HG03439 (cell line): ENCODE results near the gene EPOP.
A peak's percentile ranks its signal among the peaks of the same experiment; 100 is the strongest.

ENCODE experiments used
- ATAC-seq: cut with Tn5 transposase; IDR thresholded peaks from one replicate; pipeline ENCODE4 v1.9.1; 2021; ENCODE audit warnings: mild to moderate bottlenecking, moderate library complexity; ENCODE audit not compliant: unreplicated experiment

Gene EPOP

DNA sequence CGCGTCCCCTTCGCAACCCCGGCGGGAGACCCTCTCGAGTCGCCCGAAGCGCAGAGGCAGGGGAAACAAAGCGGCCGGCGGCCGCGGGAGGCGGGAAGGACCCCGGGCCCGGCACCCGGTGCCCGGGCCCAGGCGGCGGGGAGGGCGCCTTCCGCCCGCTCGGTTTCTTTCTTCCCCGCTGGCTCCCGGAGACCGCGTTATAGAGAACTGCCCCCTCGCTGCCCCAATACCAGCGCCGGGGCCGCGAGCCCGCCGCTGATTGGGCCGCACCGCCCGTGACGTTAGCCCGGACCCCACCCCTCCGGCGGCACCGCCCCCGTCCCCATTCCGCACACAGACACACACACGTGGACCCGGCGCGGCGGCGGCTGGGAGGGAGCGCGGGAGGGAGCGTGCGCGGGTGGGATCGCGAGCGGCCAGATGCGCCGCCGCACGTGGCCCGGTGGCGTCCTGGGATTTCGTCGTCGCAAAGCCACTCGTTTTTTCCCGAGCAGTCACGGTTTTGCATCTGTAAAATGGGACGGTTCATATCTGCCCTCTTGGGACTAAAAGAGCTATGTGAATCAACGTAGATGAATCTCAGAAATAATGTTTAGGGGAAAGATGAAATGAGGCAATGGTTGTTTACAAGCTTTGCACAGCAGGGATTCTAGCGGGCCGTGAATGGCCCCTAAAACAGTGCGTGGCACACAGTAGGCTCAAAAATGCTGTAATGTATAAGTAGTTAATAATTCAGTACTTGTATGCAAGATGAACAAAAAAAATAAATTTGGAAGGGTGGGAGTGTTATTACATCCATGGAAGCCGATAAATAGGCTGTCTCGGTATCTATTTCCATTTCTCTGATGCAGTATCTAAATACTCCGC lies at the start of gene EPOP:
Gene EPOP, minus strand, starts transcription at position 209 of the 867 bp plus-strand sequence. CDS start 462 bp downstream, outside the sequence.
- ATAC-seq = peak; percentile 75

DNA sequence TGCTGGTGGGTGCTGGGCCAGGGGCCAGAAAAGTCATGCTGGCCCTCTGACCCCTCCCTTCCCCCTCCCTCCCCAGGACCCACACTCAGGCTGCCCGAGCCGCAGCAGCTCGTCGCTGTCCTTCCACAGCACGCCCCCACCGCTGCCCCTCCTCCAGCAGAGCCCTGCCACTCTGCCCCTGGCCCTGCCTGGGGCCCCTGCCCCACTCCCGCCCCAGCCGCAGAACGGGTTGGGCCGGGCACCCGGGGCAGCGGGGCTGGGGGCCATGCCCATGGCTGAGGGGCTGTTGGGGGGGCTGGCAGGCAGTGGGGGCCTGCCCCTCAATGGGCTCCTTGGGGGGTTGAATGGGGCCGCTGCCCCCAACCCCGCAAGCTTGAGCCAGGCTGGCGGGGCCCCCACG lies 47.0 kb upstream of the EPOP start:
- ATAC-seq = no peak

DNA sequence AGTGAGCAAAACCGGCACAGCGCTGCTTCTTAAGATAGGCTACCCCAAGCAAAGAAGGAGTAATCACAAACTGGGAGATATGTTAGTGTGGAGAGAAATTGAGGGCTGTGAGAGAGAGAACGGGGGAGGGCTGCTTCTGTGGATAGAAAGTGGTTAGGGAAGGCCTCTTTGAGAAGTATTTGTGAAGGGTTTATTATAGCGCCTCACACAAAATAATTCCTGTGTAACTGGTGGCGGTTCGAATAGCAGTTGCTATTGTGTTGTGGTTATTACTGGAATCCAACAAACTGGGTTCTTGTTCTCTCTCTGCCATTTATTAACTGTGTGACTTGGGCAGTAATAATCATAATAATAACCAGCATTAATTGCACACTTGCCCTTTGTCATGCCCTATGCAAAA lies 46.2 kb upstream of the EPOP start:
- no peak for ATAC-seq

DNA sequence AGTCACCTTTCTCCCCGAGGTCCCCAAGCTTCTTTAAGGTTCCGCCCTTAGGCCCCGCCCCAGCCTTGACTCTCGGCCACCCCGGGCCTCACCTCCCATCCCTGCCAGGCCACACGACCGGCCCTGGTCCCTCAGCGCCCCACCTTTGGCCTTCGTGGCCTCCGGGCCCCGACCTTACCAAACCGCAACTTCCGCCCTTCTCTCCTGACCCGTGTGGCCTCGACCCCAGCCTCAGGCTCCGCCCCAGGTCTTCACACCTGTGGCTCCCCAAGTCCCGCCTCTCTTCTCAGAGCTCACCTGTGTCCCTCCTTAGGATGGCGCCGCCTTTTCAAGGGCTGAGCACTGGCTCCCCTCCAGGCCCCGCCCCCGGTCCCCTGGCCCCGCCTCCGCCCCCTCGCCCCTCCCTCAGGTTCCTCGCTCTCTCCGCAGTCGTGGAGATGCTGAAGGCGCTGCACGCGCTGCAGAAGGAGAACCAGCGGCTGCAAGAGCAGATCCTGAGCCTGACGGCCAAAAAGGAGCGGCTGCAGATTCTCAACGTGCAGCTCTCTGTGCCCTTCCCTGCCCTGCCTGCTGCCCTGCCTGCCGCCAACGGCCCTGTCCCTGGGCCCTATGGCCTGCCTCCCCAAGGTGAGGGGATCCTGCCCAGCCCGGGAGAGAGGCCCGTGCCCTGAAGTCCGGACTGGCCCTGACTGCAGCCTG lies 45.3 kb upstream of the EPOP start:
- ATAC-seq = no peak

DNA sequence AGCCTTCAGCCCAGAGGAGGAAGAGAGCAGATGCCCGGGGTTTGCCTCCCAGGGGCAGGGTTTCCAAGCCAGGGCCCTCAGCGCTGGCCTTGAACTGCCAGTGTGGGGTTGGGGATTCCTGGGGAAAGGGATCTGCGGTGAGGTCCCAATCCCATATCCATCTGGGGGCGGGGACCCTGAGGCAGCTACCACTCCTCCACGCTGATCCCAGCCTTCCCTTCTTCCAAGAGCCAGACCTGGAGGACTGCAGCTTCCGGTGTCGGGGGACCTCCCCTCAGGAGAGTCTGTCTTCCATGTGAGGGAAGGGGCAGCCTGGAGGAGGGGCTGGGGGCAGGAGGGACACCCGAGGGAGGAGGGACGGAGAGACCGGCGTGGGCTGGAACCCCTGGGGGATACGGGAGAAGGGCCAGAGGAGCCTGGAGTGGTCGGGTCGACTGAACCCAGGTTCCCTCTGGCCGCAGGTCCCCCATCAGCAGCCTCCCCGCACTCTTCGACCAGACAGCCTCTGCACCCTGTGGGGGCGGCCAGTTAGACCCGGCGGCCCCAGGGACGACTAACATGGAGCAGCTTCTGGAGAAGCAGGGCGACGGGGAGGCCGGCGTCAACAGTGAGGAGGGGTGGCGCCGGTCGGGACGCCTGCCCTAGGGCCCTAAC lies 44.7 kb upstream of the EPOP start:
- ATAC-seq = no peak

DNA sequence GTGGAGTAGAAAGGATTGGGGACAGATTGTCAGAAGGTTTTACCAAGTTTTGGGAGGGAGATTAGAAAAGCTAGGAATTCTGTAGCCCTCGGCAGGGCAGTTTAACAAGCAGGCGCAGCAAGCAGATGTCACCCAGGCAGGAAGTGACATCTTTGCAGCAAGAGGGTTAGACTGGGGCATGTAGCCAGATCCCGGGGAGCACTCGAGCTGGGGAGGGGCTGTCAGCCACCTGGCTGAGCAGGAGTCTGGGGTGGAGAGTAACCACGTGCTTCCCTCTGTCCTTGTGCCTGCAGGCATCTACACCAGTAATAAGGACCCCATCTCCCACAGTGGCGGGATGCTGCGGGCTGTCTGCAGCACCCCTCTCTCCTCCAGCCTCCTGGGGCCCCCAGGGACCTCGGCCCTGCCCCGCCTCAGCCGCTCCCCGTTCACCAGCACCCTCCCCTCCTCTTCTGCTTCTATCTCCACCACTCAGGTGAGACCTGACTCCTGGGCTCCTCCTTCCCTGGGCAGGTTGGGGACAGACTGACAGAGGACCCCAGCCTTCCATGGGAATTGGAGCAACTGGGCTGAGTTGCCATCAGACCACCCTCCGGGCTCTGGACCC lies 42.5 kb upstream of the EPOP start:
- no peak for ATAC-seq

DNA sequence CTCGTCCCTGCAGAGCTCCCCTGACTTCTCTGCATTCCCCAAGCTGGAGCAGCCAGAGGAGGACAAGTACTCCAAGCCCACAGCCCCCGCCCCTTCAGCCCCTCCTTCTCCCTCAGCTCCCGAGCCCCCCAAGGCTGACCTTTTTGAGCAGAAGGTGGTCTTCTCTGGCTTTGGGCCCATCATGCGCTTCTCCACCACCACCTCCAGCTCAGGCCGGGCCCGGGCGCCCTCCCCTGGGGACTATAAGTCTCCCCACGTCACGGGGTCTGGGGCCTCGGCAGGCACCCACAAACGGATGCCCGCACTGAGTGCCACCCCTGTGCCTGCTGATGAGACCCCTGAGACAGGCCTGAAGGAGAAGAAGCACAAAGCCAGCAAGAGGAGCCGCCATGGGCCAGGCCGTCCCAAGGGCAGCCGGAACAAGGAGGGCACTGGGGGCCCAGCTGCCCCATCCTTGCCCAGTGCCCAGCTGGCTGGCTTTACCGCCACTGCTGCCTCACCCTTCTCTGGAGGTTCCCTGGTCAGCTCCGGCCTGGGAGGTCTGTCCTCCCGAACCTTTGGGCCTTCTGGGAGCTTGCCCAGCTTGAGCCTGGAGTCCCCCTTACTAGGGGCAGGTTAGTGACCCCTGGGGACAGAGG lies 41.7 kb upstream of the EPOP start:
- no peak for ATAC-seq

DNA sequence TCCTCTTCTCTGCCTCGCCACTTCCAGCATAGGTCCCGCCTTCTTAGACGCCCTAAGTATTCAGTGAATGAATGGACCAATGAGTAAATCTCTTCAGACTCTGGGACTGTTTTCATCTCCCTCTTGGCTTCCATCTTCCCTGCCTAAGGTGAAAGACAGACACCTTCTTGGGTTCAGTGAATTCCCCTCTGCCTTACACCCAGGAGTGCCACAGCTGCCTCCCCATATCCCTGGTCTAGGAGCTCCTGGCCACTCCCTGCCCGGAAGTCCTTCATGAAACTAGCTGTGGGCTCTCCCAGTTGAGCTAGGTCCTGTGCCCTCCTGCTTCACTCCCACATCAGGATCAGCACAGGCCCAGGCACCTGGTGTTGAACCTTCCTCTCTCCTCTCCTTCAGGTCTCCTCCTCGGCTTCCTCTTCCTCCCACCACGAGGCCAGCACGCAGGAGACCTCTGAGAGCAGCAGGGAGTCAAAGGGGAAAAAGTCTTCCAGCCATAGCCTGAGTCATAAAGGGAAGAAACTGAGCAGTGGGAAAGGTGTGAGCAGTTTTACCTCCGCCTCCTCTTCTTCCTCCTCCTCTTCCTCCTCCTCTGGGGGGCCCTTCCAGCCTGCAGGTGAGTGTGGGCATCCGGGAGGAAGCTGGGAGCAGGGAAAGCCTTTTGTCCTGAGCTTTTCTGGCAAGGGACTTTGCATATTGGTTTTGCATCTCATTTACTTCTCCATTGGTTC lies 40.6 kb upstream of the EPOP start:
- no peak for ATAC-seq

DNA sequence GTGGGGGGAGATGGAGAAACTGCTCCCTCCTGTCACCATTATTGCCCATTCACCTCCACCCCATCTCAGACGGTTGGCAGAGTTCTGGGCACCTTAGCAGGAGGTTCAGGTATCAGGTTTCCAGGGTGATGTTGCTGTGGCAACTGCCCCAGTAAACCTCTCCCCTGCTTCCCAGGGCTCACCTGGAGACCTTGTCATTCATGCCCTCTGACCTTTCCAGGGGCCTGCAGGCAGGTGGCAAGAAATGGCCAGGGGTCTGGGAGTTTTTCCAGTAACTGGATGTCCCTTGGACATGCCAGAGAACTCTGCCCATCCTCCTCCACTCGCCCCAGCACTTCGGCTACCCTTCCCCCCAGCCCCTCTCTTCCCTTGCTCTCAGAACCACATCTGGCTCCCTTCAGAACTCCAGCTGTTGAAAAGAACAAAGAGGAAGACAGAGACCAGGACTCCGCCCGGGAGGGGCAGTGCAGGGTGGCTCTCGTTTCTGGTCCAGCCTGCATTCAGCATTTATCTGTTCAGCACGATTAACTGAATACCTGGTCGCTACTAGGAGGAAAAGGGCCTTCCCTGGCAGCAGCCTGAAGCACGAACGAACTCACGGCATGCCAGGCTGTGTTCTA lies 38.8 kb upstream of the EPOP start:
- no peak for ATAC-seq

DNA sequence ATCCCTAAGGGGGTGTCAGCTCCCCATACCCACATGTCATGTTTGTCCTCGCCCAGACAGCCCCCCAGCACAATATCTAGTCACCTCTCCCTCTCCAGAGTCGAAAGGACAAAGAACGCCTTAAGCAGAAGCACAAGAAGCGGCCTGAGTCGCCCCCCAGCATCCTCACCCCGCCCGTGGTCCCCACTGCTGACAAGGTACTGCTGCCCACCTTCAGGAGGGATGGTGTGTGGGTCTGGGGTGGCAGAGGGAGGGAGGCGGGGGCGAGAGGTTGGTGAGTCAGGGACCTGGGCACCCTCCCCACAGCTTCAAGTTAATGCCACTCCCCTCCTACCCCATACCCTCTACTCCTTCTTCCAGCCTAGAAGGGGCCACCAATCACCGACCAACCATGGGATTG lies 37.8 kb upstream of the EPOP start:
- ATAC-seq = no peak

DNA sequence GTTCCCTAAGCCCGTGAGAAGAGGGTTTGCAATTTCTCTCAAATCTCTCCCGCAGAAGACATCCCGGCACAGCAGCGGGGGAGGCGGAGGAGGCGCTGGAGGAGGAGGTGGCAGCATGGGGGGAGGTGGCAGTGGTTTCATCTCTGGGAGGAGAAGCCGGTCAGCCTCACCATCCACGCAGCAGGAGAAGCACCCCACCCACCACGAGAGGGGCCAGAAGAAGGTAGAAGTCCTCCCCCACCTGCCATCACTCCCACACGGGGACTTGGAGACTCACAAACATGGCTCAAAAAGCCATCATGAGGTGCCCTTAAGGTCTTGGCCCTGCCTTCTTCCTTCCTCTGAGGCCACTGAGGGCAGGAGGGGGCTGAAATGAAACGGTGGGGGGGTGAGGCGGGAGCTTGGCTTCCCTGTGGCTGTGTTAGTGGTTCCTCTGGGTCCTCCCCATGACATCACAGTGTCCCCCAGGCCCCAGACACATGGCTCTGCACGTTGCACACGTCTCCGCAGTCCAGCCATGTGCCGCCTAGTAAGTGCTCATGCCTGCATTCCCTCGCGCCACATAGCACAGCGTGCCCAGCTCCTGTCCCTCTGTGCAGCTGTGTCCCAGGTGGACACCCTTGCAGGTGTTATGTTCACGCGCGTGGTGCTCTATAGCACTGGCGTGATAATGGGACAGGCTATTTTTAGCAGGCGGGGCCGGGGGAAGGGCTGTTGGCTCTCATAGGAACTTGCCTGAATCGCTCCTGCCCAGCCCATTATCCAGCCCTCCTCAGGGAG lies 37.2 kb upstream of the EPOP start:
- ATAC-seq = no peak

DNA sequence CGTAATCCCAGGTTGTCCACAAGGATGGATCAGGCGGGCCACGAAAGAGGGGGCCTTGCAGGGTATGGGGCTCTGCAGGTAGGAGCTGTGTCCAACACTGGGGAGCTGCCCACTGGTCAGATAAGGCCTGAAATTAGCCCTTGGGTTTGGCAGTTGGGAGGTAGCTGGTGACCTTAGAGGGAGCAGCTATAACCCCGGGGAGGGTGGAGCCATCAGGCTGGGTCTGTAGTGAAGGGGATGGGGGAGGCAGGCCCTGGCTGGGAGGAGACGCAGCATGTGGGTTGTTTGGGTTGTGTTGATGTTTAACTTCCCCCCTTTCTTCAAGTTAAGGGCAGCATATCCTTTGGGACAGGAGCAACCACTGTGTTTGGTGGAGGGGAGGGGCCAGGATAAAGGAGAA lies 36.2 kb upstream of the EPOP start:
- no peak for ATAC-seq

DNA sequence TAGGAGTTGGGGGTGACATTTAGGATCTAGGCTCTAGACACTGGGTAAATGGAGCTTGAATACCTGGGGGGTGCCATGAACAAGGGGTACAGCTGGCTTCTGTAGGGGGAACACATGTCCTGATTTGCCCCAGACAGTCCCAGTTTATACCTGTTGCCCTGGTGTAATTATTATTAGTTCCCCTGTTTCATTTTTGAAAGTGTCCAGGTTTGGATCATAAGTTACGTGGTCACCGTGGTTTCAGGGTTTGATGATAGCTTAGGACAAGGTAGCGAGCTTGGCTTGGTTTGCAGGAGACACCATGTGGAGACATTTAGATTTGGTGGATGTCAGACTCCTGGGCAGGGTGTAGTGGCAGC lies 35.8 kb upstream of the EPOP start:
- ATAC-seq = no peak

DNA sequence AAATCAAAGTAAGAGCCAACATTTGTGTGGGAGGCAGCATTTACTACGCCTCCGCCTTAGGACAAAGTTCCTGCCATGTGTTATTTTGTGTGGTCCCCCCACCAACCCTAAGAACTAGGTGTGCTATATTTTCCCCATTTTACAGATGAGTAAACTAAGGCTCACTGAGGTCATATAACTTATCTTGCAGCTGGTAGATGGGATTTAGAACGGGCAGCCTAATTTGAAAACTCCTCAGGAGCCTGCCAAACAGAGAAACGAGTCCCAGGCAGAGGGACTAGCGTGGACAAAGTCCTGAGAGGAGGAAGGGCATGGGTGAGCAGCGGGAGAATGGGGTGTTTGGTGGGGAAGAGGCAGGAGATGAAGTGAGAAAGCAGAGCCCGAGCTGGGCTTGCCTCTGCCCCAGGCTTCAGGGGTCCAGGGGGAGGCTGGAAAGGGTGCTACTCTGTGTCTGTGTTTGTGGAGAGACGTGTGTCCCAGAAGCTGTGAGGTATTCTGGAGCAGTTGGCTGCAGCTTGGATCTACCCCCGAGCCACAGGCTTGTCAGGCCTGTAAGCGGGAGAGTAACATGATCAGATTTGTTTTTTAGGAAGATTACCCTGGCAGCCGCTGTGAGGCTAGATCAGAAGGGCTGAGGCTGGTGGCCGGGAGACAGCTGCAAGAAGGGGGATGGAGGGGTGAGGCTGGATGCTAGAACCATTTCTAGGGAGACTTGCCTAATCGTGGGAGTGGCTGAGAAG lies 35.3 kb upstream of the EPOP start:
- ATAC-seq = no peak

DNA sequence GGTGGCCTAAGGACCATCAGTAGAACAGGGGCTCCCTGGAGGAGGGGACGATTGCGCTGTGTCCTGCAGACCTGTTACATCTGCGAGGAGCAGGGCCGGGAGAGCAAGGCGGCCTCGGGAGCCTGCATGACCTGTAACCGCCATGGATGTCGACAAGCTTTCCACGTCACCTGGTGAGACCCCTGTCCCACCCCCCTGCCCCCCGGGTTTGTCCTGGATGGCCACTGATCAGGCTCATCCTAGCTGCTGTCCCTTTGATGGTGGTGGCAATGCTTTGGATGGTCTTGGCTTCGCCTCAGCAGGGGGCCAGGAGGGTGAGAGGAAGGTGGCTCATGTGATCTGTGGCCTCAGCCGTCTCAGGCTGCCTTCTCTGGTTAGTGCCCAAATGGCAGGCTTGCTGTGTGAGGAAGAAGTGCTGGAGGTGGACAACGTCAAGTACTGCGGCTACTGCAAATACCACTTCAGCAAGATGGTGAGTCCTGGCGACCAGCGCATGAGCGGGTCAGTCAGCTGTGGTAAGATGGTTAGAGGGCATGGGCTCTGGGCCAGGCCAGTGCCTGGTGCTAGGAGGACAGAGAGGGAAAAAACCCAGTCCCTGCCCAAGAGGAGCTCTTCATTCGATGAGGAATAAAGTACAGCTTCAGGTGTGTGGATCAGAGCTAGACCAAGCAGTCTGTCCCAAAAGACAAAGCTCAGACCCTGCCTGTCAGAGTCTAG lies 34.5 kb upstream of the EPOP start:
- ATAC-seq = no peak

DNA sequence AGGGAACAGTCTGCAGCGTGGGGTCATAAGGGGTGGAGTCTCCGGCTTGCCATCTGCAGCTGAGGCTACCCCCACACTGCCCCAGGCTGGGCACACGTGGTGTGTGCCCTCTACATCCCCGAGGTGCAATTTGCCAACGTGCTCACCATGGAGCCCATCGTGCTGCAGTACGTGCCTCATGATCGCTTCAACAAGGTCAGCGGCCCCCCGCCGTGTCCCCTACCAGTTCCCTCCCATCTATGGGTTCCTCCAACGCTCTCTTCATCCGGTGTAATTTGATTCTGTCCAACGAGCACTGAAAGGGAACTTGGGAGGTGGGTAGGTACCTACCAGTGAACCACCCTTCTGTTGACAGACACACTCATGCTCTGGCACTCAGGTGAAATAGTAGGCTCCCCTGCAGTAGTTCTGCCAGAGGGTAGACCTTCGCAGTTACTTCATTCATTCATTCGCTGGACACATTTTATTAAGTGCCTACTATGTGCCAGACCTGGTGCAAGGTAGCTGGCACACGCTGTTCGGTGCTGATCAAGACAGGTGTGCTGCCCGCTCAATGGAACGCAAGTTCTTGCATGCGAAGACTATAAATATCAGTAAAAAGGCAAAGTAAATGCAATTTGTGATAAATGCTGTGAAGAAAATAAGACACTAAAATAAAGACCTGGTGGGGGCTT lies 33.1 kb upstream of the EPOP start:
- no peak for ATAC-seq

DNA sequence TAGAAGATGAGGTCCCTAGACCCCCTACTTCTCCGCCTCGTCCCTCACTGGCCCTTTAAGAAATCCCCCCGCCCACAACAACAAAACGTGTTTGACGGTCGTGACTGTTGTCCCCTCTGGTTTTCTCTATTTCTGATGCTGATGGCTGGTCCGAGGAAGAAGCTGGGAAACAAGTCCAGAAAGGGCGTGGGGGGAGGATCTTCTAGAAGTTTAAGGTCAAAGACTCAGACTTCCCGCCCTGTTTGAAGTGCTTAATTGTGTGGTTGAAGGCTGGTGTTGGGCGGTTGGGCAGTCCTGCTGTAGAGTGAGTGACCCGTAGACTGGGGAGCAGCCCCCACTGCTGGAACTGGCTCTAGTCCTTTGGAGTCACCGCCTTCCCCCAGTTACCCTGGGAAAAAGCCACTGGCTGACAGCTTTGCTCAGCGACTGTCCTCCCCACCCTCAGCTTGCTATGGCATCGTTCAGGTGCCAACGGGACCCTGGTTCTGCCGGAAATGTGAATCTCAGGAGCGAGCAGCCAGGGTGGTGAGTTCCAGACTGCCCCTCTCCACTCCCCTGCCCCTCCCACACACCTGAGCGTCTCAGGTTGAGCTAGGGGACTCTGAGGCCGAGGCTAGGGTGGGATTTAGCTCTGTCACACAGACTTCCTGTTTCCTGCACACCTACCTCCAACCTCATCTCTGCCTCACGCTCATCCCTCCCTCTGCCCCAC lies 31.9 kb upstream of the EPOP start:
- no peak for ATAC-seq
